SK-N-SH (cell line): ENCODE measurements around the gene MCF2L.

ENCODE experiments used
- MXI1 ChIP-seq: IDR thresholded peaks from 2 replicates; pipeline ENCODE4 v1.6.1; 2012; ENCODE audit warnings: mild to moderate bottlenecking, low read depth, low read length, improper control_type of control experiment
- POLR2AphosphoS5 ChIP-seq: IDR thresholded peaks from 2 replicates; pipeline ENCODE4 v1.6.1; 2012; ENCODE audit warnings: low read depth, low read length
- RFX5 ChIP-seq: IDR thresholded peaks from 2 replicates; pipeline ENCODE4 v1.6.1; 2012; ENCODE audit warnings: mild to moderate bottlenecking, improper control_type of control experiment, low read length
- TAF1 ChIP-seq: IDR thresholded peaks from 2 replicates; pipeline ENCODE4 v1.6.1; 2012; ENCODE audit warnings: low read depth, mild to moderate bottlenecking, low read length, moderate library complexity, borderline replicate concordance
- TF ChIP-seq, protein P1 (sequence below): fragments of 200-600 bp; sonication (generic); IDR thresholded peaks from 2 replicates; pipeline ENCODE4 v1.6.1; 2017; ENCODE audit warnings: antibody characterized with exemption, mild to moderate bottlenecking, moderate library complexity
- TF ChIP-seq, protein P2 (sequence below): IDR thresholded peaks from 2 replicates; pipeline ENCODE4 v1.6.1; 2012; ENCODE audit warnings: mild to moderate bottlenecking, low read depth, low read length, moderate library complexity

DNA sequence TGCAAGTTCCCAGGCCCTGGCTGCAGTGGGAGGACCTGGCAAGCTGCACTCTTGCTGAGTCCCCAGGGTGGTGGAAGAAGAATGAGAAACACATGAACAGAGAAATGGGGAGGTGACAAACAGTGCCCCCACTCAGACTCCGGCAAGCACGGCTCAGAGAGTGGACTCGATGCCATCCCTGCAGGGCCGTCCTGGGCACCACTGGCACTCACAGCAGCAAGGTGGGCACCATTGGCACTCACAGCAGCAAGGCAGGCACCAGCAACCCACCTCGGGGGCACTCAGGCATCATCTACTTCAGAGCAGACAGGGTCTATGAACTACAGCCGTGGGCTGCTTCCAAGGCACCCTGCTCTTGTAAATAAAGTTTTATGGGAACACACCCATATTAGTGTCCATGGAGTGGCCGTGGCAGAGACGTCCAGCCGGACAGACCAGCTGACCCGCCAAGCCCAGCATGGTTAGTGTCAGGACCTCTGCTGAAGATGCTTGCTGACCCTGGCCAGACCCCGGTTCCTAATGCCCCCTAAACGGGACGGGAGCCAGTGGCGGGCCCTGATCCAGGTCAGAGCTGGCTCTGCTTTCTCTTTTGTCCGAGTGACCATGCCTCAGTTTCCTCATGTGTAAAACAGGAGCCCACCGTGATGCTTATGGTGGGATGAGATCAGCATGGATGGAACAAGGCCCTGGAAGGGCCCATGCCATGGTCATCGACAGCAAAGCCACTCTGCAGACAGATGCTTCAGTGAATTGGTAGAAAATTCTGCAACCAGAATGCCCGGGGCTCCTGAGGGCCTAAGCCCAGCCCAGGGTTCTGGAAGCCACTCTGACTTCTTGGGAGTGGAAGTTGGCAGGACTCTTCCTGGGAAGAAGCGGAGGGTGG is 151.5 kb downstream of the MCF2L start:
- TF ChIP-seq, protein P1, sequence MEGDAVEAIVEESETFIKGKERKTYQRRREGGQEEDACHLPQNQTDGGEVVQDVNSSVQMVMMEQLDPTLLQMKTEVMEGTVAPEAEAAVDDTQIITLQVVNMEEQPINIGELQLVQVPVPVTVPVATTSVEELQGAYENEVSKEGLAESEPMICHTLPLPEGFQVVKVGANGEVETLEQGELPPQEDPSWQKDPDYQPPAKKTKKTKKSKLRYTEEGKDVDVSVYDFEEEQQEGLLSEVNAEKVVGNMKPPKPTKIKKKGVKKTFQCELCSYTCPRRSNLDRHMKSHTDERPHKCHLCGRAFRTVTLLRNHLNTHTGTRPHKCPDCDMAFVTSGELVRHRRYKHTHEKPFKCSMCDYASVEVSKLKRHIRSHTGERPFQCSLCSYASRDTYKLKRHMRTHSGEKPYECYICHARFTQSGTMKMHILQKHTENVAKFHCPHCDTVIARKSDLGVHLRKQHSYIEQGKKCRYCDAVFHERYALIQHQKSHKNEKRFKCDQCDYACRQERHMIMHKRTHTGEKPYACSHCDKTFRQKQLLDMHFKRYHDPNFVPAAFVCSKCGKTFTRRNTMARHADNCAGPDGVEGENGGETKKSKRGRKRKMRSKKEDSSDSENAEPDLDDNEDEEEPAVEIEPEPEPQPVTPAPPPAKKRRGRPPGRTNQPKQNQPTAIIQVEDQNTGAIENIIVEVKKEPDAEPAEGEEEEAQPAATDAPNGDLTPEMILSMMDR = no peak
- TF ChIP-seq MXI1 = no peak
- TF ChIP-seq, protein P2, sequence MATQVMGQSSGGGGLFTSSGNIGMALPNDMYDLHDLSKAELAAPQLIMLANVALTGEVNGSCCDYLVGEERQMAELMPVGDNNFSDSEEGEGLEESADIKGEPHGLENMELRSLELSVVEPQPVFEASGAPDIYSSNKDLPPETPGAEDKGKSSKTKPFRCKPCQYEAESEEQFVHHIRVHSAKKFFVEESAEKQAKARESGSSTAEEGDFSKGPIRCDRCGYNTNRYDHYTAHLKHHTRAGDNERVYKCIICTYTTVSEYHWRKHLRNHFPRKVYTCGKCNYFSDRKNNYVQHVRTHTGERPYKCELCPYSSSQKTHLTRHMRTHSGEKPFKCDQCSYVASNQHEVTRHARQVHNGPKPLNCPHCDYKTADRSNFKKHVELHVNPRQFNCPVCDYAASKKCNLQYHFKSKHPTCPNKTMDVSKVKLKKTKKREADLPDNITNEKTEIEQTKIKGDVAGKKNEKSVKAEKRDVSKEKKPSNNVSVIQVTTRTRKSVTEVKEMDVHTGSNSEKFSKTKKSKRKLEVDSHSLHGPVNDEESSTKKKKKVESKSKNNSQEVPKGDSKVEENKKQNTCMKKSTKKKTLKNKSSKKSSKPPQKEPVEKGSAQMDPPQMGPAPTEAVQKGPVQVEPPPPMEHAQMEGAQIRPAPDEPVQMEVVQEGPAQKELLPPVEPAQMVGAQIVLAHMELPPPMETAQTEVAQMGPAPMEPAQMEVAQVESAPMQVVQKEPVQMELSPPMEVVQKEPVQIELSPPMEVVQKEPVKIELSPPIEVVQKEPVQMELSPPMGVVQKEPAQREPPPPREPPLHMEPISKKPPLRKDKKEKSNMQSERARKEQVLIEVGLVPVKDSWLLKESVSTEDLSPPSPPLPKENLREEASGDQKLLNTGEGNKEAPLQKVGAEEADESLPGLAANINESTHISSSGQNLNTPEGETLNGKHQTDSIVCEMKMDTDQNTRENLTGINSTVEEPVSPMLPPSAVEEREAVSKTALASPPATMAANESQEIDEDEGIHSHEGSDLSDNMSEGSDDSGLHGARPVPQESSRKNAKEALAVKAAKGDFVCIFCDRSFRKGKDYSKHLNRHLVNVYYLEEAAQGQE = no peak
- TF ChIP-seq POLR2AphosphoS5 = no peak
- TF ChIP-seq RFX5 = no peak
- TF ChIP-seq TAF1 = no peak
